ENCODE data around the gene CLDND1.

CLDND1 gene

GRCh38 chr3:98529856-98530459 is 7.3 kb upstream of the CLDND1 start:
- Histone ChIP-seq H3K27me3 (ENCODE audit: control insufficient read depth, insufficient read depth, low read length) (no peaks in the 10 kb centered on the region), H3K9ac (ENCODE audit: low read depth, low read length) (no peak overlapping the region), H3K36me3 (ENCODE audit: control insufficient read depth, insufficient read depth, low read length) (no peaks in the 10 kb centered on the region), H3K9me3 (ENCODE audit: control insufficient read depth, insufficient read depth, low read length) (no peaks in the 10 kb centered on the region), H3K4me1 (ENCODE audit: control insufficient read depth, insufficient read depth, low read length) (peaks cover 2% of the 10 kb centered on the region), H3K4me3 (ENCODE audit: low read depth, low read length) (no peak overlapping the region)

GRCh38 chr3:98528474-98529346 is 6.0 kb upstream of the CLDND1 start:
- Histone ChIP-seq H3K9me3 (ENCODE audit: control insufficient read depth, insufficient read depth, low read length) (no peaks in the 10 kb centered on the region), H3K4me3 (ENCODE audit: low read depth, low read length) (no peak overlapping the region), H3K9ac (ENCODE audit: low read depth, low read length) (no peak overlapping the region), H3K36me3 (ENCODE audit: control insufficient read depth, insufficient read depth, low read length) (no peaks in the 10 kb centered on the region), H3K27me3 (ENCODE audit: control insufficient read depth, insufficient read depth, low read length) (no peaks in the 10 kb centered on the region), H3K4me1 (ENCODE audit: control insufficient read depth, insufficient read depth, low read length) (peaks cover 2% of the 10 kb centered on the region)

GRCh38 chr3:98525494-98525893 is 2.8 kb upstream of the CLDND1 start:
- no peaks in the 10 kb centered on the region for H3K27me3 ChIP-seq (ENCODE audit: control insufficient read depth, insufficient read depth, low read length)
- no peaks in the 10 kb centered on the region for H3K36me3 ChIP-seq (ENCODE audit: control insufficient read depth, insufficient read depth, low read length)
- no peaks in the 10 kb centered on the region for H3K9me3 ChIP-seq (ENCODE audit: control insufficient read depth, insufficient read depth, low read length)
- H3K4me3 ChIP-seq (ENCODE audit: low read depth, low read length) = no peak overlapping the region
- no peak overlapping the region for H3K9ac ChIP-seq (ENCODE audit: low read depth, low read length)
- peaks cover 2% of the 10 kb centered on the region for H3K4me1 ChIP-seq (ENCODE audit: control insufficient read depth, insufficient read depth, low read length)

- H3K36me3 ChIP-seq (ENCODE audit: control insufficient read depth, insufficient read depth, low read length) = no peaks in the 10 kb centered on the region
- H3K4me1 ChIP-seq (ENCODE audit: control insufficient read depth, insufficient read depth, low read length) = peaks cover 6% of the 10 kb centered on the region
- H3K9ac ChIP-seq (ENCODE audit: low read depth, low read length) = peak overlapping the region; percentile 91
- H3K27me3 ChIP-seq (ENCODE audit: control insufficient read depth, insufficient read depth, low read length) = no peaks in the 10 kb centered on the region
- peak overlapping the region; percentile 82 for H3K4me3 ChIP-seq (ENCODE audit: low read depth, low read length)
- H3K9me3 ChIP-seq (ENCODE audit: control insufficient read depth, insufficient read depth, low read length) = no peaks in the 10 kb centered on the region
Measured at GRCh38 chr3:98521897-98522543, 682 bp downstream of the CLDND1 start.

GRCh38 chr3:98519351-98519750 is 3.4 kb downstream of the CLDND1 start:
- no peak overlapping the region for H3K9ac ChIP-seq (ENCODE audit: low read depth, low read length)
- H3K36me3 ChIP-seq (ENCODE audit: control insufficient read depth, insufficient read depth, low read length) = peaks cover 3% of the 10 kb centered on the region
- no peak overlapping the region for H3K4me3 ChIP-seq (ENCODE audit: low read depth, low read length)

GRCh38 chr3:98518816-98519215 is 3.9 kb downstream of the CLDND1 start:
- Histone ChIP-seq H3K4me3 (ENCODE audit: low read depth, low read length) (no peak overlapping the region), H3K36me3 (ENCODE audit: control insufficient read depth, insufficient read depth, low read length) (peaks cover 3% of the 10 kb centered on the region), H3K27me3 (ENCODE audit: control insufficient read depth, insufficient read depth, low read length) (no peaks in the 10 kb centered on the region), H3K9me3 (ENCODE audit: control insufficient read depth, insufficient read depth, low read length) (no peaks in the 10 kb centered on the region), H3K4me1 (ENCODE audit: control insufficient read depth, insufficient read depth, low read length) (peaks cover 9% of the 10 kb centered on the region), H3K9ac (ENCODE audit: low read depth, low read length) (no peak overlapping the region)

More at GRCh38 chr3:98519351-98519750, 3.4 kb downstream of the CLDND1 start:
- H3K9me3 ChIP-seq (ENCODE audit: control insufficient read depth, insufficient read depth, low read length) = no peaks in the 10 kb centered on the region
- H3K27me3 ChIP-seq (ENCODE audit: control insufficient read depth, insufficient read depth, low read length) = no peaks in the 10 kb centered on the region
- peaks cover 9% of the 10 kb centered on the region for H3K4me1 ChIP-seq (ENCODE audit: control insufficient read depth, insufficient read depth, low read length)

- H3K4me3 ChIP-seq (ENCODE audit: low read depth, low read length) = no peak overlapping the region
- H3K9me3 ChIP-seq (ENCODE audit: control insufficient read depth, insufficient read depth, low read length) = no peaks in the 10 kb centered on the region
- H3K36me3 ChIP-seq (ENCODE audit: control insufficient read depth, insufficient read depth, low read length) = peaks cover 3% of the 10 kb centered on the region
- H3K27me3 ChIP-seq (ENCODE audit: control insufficient read depth, insufficient read depth, low read length) = no peaks in the 10 kb centered on the region
- no peak overlapping the region for H3K9ac ChIP-seq (ENCODE audit: low read depth, low read length)
- H3K4me1 ChIP-seq (ENCODE audit: control insufficient read depth, insufficient read depth, low read length) = peaks cover 9% of the 10 kb centered on the region
Measured at GRCh38 chr3:98514948-98515347, 7.8 kb downstream of the CLDND1 start.

- Histone ChIP-seq H3K9ac (ENCODE audit: low read depth, low read length) (no peak overlapping the region), H3K36me3 (ENCODE audit: control insufficient read depth, insufficient read depth, low read length) (peaks cover 3% of the 10 kb centered on the region), H3K9me3 (ENCODE audit: control insufficient read depth, insufficient read depth, low read length) (no peaks in the 10 kb centered on the region), H3K4me1 (ENCODE audit: control insufficient read depth, insufficient read depth, low read length) (peaks cover 9% of the 10 kb centered on the region), H3K4me3 (ENCODE audit: low read depth, low read length) (no peak overlapping the region), H3K27me3 (ENCODE audit: control insufficient read depth, insufficient read depth, low read length) (no peaks in the 10 kb centered on the region)
Measured at GRCh38 chr3:98513736-98514135, 9.0 kb downstream of the CLDND1 start.

GRCh38 chr3:98513091-98513511 is 9.6 kb downstream of the CLDND1 start:
- peaks cover 3% of the 10 kb centered on the region for H3K36me3 ChIP-seq (ENCODE audit: control insufficient read depth, insufficient read depth, low read length)
- H3K4me3 ChIP-seq (ENCODE audit: low read depth, low read length) = no peak overlapping the region
- H3K4me1 ChIP-seq (ENCODE audit: control insufficient read depth, insufficient read depth, low read length) = peaks cover 6% of the 10 kb centered on the region
- H3K9me3 ChIP-seq (ENCODE audit: control insufficient read depth, insufficient read depth, low read length) = no peaks in the 10 kb centered on the region
- no peak overlapping the region for H3K9ac ChIP-seq (ENCODE audit: low read depth, low read length)
- H3K27me3 ChIP-seq (ENCODE audit: control insufficient read depth, insufficient read depth, low read length) = no peaks in the 10 kb centered on the region

GRCh38 chr3:98512576-98512975 is 10.1 kb downstream of the CLDND1 start:
- Histone ChIP-seq H3K27me3 (ENCODE audit: control insufficient read depth, insufficient read depth, low read length) (no peaks in the 10 kb centered on the region), H3K4me3 (ENCODE audit: low read depth, low read length) (no peak overlapping the region), H3K36me3 (ENCODE audit: control insufficient read depth, insufficient read depth, low read length) (peaks cover 3% of the 10 kb centered on the region), H3K4me1 (ENCODE audit: control insufficient read depth, insufficient read depth, low read length) (peaks cover 6% of the 10 kb centered on the region), H3K9me3 (ENCODE audit: control insufficient read depth, insufficient read depth, low read length) (no peaks in the 10 kb centered on the region), H3K9ac (ENCODE audit: low read depth, low read length) (no peak overlapping the region)

GRCh38 chr3:98508582-98508981 is 14.1 kb downstream of the CLDND1 start:
- Histone ChIP-seq H3K9me3 (ENCODE audit: control insufficient read depth, insufficient read depth, low read length) (no peaks in the 10 kb centered on the region), H3K27me3 (ENCODE audit: control insufficient read depth, insufficient read depth, low read length) (no peaks in the 10 kb centered on the region), H3K9ac (ENCODE audit: low read depth, low read length) (no peak overlapping the region), H3K4me3 (ENCODE audit: low read depth, low read length) (no peak overlapping the region), H3K4me1 (ENCODE audit: control insufficient read depth, insufficient read depth, low read length) (no peaks in the 10 kb centered on the region), H3K36me3 (ENCODE audit: control insufficient read depth, insufficient read depth, low read length) (no peaks in the 10 kb centered on the region)
